Activated gamma-delta T cell (primary cell): ENCODE results near the gene POLA2.

ENCODE experiments used
- DNase-seq: peaks from one replicate; lab custom pipeline; 2025; lab: John Stamatoyannopoulos, UW

POLA2 gene

DNA sequence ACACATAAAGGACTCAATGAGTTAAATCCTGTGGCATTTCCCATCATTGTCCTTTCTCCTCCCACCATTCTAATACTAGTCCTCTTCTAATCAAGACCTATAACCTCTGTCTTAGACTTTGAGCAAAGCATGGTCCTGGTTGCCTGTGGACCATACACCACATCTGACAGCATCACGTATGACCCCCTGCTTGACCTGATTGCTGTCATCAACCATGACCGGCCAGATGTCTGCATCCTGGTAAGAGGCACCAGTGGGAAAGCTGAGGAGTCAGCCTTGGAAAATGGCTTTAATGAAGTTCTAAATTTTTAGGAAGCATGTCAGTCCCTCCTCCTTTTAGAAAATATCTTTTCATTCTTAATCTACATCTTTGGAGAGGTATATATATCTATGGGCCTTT, 25.8 kb downstream of the POLA2 start:
- no peak for DNase-seq

DNA sequence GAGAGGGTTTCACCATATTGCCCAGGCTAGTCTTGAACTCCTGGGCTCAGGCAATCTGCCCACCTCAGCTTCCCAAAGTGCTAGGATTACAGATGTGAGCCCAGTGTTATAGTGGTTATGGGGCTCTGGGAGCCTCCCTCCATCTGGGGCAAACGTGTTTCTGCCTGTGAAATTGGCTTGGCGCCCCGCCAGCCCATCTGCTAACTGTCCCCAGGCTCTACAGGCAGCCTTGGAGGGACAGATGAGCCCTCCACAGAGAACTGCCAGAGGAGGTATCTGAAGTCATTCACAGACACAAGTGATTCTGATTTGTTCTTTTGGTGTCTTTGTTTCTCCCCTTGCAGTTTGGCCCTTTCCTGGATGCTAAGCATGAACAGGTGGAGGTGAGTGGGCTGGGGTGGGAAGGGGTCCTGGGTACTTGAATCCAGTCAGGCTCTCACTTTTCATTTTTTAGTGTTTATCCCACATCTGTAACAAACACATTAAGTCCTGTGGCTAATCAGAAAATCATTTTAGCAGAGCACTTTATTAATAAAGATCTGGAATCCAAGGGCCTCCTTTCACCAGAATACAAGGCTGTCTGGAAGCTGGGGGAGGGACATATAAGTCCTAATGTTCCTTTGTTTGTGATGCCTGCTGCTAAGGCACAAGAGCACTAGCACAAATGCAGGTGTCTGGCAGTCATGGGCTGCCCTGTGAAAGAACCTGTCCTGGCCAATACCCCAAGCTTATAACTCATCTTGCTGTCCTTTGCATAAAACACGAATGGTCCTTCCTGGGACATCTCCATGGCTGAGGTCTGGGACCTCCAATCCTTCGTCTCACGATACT, 27.2 kb downstream of the POLA2 start:
- DNase-seq, result no peak

DNA sequence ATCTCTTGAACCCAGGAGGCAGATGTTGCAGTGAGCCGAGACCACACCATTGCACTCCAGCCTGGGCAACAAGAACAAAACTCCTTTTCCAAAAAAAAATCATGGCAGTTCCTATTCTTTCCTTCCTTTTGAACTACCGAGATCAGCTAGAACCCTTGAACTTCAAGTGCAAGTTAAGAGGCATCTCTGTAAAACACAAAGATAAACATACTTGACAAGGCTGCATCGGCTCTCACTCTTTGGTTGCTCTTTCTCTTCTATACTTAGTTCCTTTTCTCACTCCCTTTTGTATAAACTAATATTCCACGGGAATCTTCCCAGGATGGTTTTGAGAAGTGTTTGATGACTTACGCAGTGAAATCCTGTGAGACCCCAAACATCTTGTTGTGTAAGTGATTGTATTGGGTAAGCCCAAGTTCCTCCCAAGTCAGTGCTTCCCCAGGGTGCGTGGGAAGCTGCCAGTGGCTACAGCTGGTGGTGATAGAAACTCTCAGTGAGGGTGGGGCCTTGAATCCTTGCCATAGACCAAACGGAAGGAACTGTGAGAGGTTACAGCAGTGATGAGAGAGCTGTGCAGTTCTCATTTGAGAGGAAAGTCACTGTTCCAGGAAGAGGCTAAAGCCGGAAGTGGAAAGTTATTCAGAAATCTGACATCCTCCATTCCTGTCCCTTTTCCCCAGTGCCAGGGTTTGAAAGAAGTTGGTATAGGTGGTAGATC, 28.8 kb downstream of the POLA2 start:
- DNase-seq, result no peak

DNA sequence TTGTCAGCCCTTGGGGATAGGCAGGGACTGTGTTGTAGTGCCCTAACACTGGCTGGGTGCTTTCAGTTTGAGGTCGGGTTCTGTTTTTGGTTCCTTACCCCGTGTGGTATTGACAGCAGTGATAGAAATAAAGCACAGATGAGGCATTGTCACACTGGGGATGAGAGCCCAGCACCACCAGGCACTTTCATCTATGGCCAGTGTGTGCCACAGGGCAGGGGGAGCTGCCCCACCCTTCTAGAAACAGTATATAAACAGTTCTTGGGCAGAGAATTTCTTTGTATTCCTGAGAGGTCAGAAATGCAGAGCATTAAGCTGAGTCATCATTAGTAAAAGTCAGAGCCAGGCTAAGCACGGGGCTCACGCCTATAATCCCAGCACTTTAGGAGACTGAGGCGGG, 29.9 kb downstream of the POLA2 start:
- no peak for DNase-seq

DNA sequence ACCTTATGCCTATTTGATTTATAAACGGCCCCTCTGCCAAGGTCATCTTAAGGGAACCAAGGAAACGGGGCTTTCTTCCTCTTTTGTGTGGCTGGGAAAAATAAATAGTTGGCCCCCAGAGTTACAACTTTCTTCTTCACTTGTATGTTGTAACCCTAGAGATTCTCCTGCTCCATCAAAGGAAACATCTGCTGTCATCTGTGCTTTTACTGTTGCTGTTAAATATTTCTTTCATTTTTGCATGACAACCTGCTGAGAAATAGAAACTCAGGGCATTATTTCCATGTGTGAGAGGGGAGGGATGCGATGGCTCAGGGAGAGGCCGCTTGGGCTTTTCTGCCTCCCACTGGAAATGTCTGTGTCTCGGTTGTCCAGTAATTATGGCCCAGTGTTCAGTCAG, 31.1 kb downstream of the POLA2 start:
- no peak for DNase-seq

DNA sequence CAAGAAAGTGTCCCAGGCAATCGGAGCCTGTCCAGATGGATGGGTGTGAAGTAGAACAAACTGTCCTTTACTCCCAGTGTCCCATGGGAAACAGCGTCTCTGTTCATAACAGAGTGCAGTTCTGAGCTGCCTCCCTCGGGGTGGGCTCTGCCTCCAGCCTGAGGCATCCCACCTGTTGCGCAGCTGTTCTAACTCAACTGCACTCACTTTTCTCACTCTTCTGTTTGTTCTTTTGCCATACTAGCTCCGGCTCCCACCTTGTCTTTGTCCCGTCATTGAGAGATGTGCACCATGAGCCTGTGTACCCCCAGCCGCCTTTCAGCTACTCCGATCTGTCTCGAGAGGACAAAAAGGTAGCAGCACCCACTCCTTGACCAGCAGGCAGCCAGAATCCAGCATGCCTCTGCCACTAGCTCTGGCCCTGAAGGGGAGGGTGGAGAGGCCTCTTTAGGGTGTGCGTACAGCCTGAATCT, 32.2 kb downstream of the POLA2 start:
- DNase-seq, result no peak

DNA sequence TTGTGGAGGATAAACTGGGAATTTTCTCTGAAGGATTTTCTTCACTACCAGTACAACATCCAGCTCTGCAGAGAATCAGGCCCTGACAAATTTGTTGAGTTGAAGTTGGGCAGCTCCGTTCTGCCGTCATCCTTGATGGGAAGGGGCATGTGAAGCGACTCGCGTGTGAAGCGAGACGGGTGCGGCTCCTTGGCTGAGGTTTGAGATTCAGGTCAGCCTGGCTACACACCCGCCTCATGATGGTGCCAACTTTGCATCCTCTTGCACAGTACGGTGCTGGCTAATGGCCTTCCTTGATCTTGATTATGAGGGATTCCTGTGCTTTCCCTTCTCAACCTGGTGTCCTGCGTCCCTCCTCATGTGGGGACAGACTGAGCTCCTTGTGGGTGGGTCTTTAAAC, 33.2 kb downstream of the POLA2 start:
- no peak for DNase-seq

DNA sequence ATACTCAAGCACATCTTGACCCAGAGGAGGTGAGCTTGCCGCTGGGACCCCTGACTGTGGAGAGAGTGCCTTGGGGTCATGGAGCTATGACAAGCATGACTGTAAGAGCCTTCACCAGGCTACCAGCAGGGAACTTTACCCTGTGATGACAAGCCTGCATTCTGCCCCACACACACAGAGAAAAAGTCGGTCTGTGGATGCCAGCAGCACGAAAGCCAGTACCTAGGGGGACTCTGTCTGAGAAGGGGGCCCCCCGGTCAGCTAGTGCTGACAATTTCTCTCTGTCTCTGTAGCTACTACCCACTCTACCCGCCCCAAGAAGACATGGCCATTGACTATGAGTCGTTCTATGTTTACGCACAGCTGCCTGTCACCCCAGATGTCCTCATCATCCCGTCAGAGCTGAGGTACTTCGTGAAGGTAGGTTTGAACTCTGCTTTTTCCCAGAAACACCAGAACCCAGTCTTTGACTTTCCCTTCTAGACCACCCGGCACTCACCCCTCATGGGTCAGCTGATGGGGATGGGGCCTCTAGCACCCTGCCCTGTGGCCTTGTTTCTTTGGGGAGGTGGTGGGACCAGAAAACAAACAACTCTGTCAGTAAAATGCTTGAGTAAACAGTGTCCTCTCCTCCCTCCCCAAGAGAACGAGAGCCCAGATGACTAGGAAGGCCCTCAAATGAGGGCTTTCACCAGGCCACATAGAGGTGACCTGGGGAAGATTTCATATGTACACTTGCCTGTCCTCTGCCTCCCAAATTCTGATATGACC, 34.0 kb downstream of the POLA2 start:
- no peak for DNase-seq

DNA sequence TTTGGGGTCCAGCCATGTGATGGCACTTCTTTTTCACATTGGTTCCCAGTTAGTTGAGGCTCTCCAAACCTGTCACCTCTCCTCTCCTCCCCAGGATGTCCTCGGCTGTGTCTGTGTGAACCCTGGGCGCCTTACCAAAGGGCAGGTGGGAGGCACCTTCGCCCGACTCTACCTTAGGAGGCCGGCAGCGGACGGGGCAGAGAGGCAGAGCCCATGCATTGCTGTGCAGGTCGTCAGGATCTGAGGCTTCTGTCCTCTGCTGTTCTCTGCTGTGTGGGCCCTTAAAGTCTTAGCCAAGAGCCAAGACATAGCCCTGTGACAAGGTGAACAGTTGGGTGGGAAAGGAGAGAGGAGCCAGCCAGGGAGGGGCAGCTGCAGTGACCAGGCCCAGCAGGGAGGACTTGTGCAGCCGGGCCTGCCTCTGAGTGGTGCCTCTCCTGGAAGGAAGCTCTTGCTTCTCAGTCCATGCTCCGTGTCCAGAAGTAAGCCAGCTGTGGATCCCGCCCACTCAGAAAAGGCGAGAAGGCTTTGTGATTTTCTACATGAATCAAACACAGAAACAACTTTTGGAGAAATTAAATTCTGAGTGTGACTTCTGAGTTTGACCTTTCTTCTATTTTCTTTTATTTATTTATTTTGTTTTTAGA, 35.4 kb downstream of the POLA2 start:
- no peak for DNase-seq

DNA sequence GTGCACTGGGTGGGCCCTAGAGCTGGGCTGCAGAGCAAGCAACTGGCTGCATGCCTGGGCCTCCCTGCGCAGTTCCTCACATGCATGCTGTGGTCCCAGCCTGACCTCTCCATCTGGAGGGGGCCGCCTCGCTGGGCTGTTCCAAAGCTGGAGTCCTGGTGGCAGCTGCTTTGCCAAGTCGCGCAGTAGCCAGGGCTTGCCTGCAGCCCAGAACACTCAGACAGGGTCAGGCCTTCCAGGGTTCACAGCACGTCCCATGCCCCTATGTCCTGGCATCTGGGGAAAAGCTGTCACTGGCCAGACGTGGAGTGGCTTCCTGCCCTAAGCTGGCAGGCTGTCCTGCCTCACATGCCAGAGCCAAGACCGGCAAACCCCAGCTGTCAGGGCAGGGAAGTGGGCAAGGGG, 36.4 kb downstream of the POLA2 start:
- no peak for DNase-seq

DNA sequence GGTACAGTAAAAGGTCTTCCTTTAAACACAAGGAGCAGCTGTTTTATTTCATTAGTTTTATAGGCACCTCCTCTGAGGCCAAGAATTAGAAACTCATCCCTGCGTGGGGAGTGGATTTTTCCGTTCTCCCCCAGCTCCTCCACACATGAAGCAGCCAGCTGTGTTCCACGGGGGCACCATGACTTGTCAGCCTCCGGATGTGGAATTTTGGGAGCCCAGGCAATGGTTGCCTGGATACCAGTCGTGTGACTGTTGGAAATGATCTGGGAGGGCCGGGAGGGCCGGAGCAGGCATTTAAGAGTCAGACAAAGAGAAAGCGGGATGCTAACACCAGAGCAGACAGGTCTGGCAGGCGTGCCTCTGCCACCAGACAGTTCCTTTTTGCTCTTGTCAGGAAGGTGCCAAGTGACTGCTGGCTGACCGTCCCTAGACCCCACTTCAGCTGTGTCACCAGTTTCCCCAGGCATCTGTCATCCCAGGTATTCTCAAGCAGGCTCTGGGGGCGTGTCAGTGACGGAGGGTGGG, 37.0 kb downstream of the POLA2 start:
- DNase-seq, result no peak

DNA sequence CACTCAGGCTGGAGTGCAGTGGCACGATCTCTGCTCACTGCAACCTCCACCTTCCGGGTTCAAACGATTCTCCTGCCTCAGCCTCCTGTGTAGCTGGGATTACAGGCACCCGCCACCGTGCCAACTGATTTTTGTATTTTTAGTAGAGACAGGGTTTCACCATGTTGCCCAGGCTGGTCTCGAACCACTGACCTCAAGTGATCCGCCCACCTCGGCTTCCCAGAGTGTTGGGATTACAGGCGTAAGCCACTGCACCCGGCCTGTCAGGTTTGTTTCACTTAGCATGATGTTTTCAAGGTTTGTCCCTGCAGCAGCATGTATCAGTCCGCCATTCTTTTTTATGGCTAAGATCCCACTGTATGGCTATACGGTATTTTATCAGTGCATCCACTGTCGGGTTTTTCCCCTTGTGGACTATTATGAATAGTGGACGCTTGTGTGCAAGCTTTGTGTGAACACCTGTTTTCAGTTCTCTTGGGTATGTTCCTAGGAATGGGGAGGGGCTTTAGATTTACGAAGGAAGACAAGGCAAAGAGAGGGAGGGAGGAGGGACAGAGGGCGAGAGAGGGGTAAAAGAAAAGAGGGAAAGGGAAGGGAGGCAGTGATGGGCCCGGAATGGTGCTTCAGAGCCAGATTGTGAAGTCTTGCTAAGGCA, 39.0 kb downstream of the POLA2 start:
- DNase-seq, result no peak

DNA sequence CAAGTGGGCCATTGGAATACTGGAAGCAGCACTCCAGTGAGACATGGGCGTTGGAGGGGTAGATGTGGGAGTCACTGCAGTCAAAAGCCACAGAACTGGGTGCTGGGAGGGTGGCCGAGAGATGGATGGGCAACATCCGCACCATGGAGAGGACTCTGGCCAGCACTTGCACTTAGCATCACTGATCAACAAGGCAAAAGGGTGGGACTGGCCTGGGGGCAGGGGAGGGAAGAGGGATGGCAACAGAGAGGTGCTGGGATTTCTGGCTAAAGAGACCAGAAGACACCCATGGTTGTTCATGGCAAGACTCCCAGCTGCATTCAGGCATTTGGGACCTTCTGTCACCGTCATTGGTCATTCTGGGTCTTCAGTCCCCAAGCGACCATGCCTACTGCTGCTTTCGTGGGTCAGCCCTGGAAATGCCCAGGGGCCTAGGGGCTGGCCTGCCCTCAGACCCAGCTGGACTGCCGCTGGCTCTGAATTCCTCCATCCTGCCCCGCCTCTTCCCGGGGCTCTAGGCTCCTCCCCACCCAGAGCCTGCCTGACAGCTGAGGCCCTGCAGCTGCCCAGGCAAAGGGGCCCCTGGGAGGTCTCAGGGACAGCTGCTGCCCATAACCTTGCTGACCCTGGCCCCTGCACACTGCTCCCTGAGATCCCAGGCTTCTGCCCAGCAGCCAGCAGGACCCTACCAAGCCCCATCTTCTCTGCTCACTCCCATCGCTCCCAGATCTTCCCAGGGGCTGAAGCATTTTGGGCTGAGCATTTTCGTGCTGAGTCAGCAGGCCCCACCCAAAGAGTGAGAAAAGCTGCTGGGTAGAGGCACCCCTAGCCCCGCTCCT, 39.9 kb downstream of the POLA2 start:
- DNase-seq, result no peak

DNA sequence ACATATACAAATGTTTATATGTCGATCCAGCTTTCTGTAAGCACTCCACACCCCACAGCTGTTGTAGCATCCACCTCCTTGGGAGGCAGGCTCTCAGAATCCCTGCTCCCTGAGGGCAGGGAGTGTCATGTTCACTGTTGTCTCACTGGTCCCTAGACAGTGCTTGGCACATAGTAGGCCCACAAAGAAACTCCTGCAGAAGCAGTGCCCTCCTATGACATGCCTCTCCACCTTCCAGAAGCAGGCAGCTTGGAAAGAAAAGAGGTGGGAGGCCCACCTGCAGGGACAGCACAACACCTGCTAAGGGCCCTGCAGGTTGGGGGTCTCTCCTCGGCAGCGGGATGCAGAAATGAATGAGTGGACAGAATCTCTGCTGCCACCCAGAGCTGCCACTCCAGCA, 41.8 kb downstream of the POLA2 start:
- no peak for DNase-seq

DNA sequence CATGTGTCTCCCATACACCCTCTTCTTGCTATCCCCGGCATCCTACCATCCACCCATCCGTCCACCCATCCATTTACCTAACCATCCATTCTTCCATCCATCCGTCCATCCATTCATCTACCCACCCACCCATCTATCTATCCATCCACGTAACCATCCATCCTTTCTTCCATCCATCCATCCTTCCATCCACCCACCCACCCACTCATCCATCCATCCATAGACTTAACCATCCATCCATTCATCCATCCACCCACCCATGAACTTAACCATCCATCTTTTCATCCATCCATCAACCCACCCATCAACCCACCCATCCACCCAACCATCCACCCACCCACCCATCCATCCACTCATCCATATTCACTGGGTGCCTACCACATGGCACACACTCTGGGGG, 42.3 kb downstream of the POLA2 start:
- DNase-seq, result no peak

DNA sequence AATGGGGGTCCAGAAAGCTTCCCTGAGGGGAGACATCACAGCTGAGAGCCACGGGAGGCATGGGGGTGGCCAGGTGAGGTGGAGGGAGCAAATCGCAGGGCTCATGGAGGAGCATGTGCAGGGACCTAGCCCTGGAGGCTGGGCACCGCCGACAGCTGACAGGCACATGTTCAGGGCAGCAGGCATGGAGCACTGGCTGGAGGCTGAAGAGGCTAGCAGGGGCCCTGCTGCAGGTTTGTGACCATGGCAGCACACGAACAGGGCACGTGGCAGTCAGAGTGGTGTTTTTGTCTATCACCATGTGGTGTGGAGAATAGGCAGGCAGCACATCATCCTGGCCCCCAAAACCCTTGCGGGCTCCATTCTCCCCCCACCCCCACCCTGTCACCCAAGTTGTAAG, 42.9 kb downstream of the POLA2 start:
- DNase-seq, result no peak

DNA sequence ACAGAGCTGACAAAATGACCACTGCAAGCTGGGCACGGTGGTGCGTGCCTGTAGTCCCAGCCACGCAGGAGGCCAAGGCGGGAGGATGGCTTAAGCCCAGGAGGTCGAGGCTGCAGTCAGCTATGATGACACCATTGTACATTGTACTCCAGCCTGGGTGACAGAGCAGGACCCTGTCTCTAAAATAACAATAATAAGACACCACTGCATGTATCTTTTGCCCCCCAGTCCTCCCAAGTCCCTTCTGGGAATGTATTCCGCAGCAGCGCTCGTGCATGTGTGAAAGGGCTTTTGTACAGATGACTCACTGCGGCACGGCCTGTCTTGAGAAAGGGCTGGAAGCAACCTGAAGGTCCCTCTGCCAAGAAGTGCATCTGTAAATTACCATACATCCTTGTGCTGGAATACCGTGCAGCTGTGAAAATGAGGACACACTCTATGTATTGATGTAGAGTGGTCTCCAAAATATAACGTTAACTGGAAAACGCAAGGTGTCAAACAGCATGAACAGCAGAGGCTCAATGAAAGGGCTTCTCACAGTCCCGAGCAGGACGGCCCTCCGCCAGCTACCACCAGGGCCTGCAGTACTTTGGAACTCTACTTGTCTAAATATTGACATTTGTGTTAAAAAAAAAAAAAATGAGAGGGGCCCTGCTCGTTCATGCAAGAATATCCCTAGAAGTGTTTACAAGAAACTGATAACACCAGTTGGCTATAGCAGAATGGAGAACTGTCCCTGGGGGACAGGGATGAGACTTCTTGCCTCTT, 43.9 kb downstream of the POLA2 start:
- DNase-seq, result no peak

DNA sequence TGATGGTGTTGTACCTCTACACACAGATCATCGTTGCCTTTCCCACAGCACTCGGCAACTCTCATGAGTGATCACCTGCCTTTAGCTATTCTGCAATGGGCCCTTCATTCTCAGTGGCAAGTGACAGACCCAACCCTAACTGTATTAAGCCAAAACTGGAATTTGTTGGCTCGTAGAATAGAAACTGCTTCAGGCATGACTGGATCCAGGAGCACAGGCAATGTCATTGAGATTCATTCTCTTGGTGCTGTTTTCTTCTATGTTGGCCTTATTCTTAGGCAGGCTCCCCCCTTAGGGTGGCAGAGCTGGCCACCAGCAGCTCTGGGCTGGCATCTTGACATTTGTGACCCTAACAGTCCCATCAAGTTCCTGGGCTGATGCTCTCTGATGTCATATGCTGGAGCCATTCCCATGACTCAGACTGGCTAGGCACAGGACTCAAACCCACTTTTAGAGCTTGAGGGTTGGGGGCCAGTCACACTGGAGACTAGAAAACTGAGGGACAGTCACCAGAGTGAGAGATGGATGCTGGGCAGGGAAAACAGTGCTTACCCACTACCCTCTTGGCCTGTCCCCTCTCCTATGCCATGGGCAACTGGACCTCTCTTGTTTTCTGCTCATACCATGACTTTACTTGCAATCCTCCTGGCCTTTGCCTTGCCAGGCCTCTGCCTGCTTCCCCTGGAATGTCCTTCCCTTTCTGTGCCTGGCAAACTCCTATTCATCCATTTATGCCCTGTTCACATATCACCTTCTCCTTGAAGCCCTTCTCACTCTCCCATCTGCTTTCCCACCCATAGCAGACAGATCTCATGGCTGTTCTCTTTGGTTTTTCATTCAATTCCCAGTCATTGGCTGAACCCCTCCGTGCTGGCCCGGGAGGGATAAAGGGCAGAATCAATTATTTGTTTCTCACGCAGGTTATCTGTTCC, 45.8 kb downstream of the POLA2 start:
- DNase-seq, result no peak
